HepG2 (cell line): ENCODE measurements around the gene IRF1.

Experiments
- JDP2 ChIP-seq: sonication (generic); formaldehyde crosslinking; IDR thresholded peaks from 2 replicates; pipeline ENCODE4 v1.8.1; 2022; ENCODE audit warnings: missing genetic modification reagents, borderline replicate concordance
- MAFK ChIP-seq, 2 experiments: IDR thresholded peaks in 1 of 2; conservative IDR thresholded peaks in 1 of 2; 2 replicates each; pipeline ENCODE4 v1.6.1; 2011; ENCODE audit warnings: improper control_type of control experiment in 2 of 2, low read length in 2 of 2
- PAWR ChIP-seq: sonication (generic); formaldehyde crosslinking; IDR thresholded peaks from 2 replicates; pipeline ENCODE4 v1.4.0; 2020; ENCODE audit warnings: missing genetic modification reagents, mild to moderate bottlenecking, borderline replicate concordance
- PHF20 ChIP-seq: sonication (generic); formaldehyde crosslinking; IDR thresholded peaks from 2 replicates; pipeline ENCODE4 v1.5.0; 2020; ENCODE audit warnings: mild to moderate bottlenecking, missing genetic modification reagents
- PLRG1 ChIP-seq: fragments of 450-650 bp; conservative IDR thresholded peaks from 2 replicates; pipeline ENCODE4 v1.6.1; 2016
- POLR2A ChIP-seq, 2 experiments: IDR thresholded peaks; 2 replicates each; pipeline ENCODE4 v1.6.1; 2011; ENCODE audit warnings: low read depth in 2 of 2, low read length in 2 of 2, mild to moderate bottlenecking in 1 of 2, moderate library complexity in 1 of 2; ENCODE audit not compliant: insufficient read depth in 1 of 2
- POLR2AphosphoS5 ChIP-seq: IDR thresholded peaks from 2 replicates; pipeline ENCODE4 v1.6.1; 2012; ENCODE audit warnings: low read depth, low read length
- SETDB1 ChIP-seq: sonication (generic); formaldehyde crosslinking; IDR thresholded peaks from 2 replicates; pipeline ENCODE4 v1.5.1; 2020; ENCODE audit warnings: missing genetic modification reagents, mild to moderate bottlenecking, borderline replicate concordance
- SNAI1 ChIP-seq: sonication (generic); formaldehyde crosslinking; IDR thresholded peaks from 2 replicates; pipeline ENCODE4 v1.5.0; 2020; ENCODE audit warnings: mild to moderate bottlenecking, missing genetic modification reagents, borderline replicate concordance
- SP2 ChIP-seq: sonication (generic); formaldehyde crosslinking; IDR thresholded peaks from 2 replicates; pipeline ENCODE4 v1.5.1; 2020; ENCODE audit warnings: mild to moderate bottlenecking, missing genetic modification reagents
- TAF1 ChIP-seq: sonication (generic); formaldehyde crosslinking; IDR thresholded peaks from 2 replicates; pipeline ENCODE4 v1.4.0; 2020; ENCODE audit warnings: missing genetic modification reagents
- ZBTB39 ChIP-seq: sonication (generic); formaldehyde crosslinking; IDR thresholded peaks from 2 replicates; pipeline ENCODE4 v1.5.0; 2020; ENCODE audit warnings: missing genetic modification reagents
- ZNF776 ChIP-seq: sonication (generic); formaldehyde crosslinking; IDR thresholded peaks from 2 replicates; pipeline ENCODE4 v1.4.0; 2020; ENCODE audit warnings: mild to moderate bottlenecking, missing genetic modification reagents
- ZNF784 ChIP-seq: sonication (generic); formaldehyde crosslinking; IDR thresholded peaks from 2 replicates; pipeline ENCODE4 v1.5.1; 2020; ENCODE audit warnings: missing genetic modification reagents, mild to moderate bottlenecking, borderline replicate concordance

GRCh38 chr5:132476876-132477781 is 13.4 kb downstream of the IRF1 start:
- TF ChIP-seq ZBTB39: no peak
- no peak for TF ChIP-seq SETDB1 (CRISPR knock-in tag)
- no peak for TF ChIP-seq TAF1
- TF ChIP-seq SP2 (CRISPR knock-in tag): no peak
- no peak for TF ChIP-seq PLRG1
- no peak for TF ChIP-seq POLR2A (IDR thresholded peaks at IDR 0.05; ENCODE audit: insufficient read depth in 1 of 2, low read depth in 2 of 2, low read length in 2 of 2)
- no peak for TF ChIP-seq SNAI1 (CRISPR knock-in tag)
- TF ChIP-seq MAFK (conservative IDR thresholded peaks at IDR 0.05 in 1 of 2, IDR thresholded peaks at IDR 0.05 in 1 of 2; ENCODE audit: low read length in 2 of 2): no peak
- no peak for TF ChIP-seq POLR2AphosphoS5
- TF ChIP-seq PAWR (CRISPR knock-in tag): no peak
- no peak for TF ChIP-seq JDP2 (CRISPR knock-in tag)
- no peak for TF ChIP-seq ZNF776 (CRISPR knock-in tag)
- no peak; the same call in 1 of the 2 replicates for TF ChIP-seq PHF20 (CRISPR knock-in tag)
- no peak for TF ChIP-seq ZNF784 (CRISPR knock-in tag)
